ENCODE data around the gene MTHFSD. TPM values are rescaled to one million over a fixed set of nuclear protein-coding genes. Genes with fewer than 3 reads are reported as not detected.

The MTHFSD gene
- total and polyA plus RNA-seq, 2 experiments from 2014 or later, result 11.5 to 21.5 TPM

GRCh38 chr16:86557587-86557986, 2.6 kb upstream of the MTHFSD start:
- Histone ChIP-seq H3K27ac (no peak overlapping the region), H3K36me3 (replicated peaks; ENCODE audit: insufficient read depth, low read depth) (no peaks in the 10 kb centered on the region), H2AFZ (no peak overlapping the region), H3K27me3 (no peaks in the 10 kb centered on the region), H3K9me3 (ENCODE audit: low read depth) (no peaks in the 10 kb centered on the region), H3K4me1 (ENCODE audit: insufficient read depth) (peaks cover 10% of the 10 kb centered on the region), H3K4me2 (no peak overlapping the region), H3K79me2 (peaks cover 11% of the 10 kb centered on the region), H3K4me3 (no peak overlapping the region), H4K20me1 (ENCODE audit: insufficient read depth, poor library complexity, severe bottlenecking) (no peaks in the 10 kb centered on the region), H3K9me2 (replicated peaks; ENCODE audit: insufficient read depth) (no peaks in the 10 kb centered on the region)
- no peak for DNase-seq (ENCODE audit: low spot score)
- 86% methylated on average over 4 of the region's 4 CpGs for WGBS (ENCODE audit: low lambda C conversion rate, missing lambda C conversion rate)
- no peak for TF ChIP-seq EZH2phosphoT487 (IDR thresholded peaks at IDR 0.05; ENCODE audit: low read depth, severe bottlenecking, unreplicated experiment)
- no peak for TF ChIP-seq EZH2 (IDR thresholded peaks at IDR 0.05; ENCODE audit: borderline replicate concordance)
- TF ChIP-seq, protein P1, sequence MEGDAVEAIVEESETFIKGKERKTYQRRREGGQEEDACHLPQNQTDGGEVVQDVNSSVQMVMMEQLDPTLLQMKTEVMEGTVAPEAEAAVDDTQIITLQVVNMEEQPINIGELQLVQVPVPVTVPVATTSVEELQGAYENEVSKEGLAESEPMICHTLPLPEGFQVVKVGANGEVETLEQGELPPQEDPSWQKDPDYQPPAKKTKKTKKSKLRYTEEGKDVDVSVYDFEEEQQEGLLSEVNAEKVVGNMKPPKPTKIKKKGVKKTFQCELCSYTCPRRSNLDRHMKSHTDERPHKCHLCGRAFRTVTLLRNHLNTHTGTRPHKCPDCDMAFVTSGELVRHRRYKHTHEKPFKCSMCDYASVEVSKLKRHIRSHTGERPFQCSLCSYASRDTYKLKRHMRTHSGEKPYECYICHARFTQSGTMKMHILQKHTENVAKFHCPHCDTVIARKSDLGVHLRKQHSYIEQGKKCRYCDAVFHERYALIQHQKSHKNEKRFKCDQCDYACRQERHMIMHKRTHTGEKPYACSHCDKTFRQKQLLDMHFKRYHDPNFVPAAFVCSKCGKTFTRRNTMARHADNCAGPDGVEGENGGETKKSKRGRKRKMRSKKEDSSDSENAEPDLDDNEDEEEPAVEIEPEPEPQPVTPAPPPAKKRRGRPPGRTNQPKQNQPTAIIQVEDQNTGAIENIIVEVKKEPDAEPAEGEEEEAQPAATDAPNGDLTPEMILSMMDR (IDR thresholded peaks at IDR 0.05; ENCODE audit: poor library complexity), result no peak

GRCh38 chr16:86556576-86556975, 1.5 kb upstream of the MTHFSD start:
- Histone ChIP-seq H3K4me1 (ENCODE audit: insufficient read depth) (peaks cover 10% of the 10 kb centered on the region), H3K79me2 (peaks cover 11% of the 10 kb centered on the region), H3K9me2 (replicated peaks; ENCODE audit: insufficient read depth) (no peaks in the 10 kb centered on the region), H4K20me1 (ENCODE audit: insufficient read depth, poor library complexity, severe bottlenecking) (no peaks in the 10 kb centered on the region), H3K4me2 (no peak overlapping the region), H2AFZ (no peak overlapping the region), H3K36me3 (replicated peaks; ENCODE audit: insufficient read depth, low read depth) (no peaks in the 10 kb centered on the region), H3K27ac (no peak overlapping the region), H3K27me3 (no peaks in the 10 kb centered on the region), H3K9me3 (ENCODE audit: low read depth) (no peaks in the 10 kb centered on the region), H3K4me3 (no peak overlapping the region)
- 76% methylated on average over 5 of the region's 5 CpGs for WGBS (ENCODE audit: low lambda C conversion rate, missing lambda C conversion rate)
- TF ChIP-seq, protein P1 (IDR thresholded peaks at IDR 0.05; ENCODE audit: poor library complexity), result no peak
- TF ChIP-seq EZH2phosphoT487 (IDR thresholded peaks at IDR 0.05; ENCODE audit: low read depth, severe bottlenecking, unreplicated experiment) (no peak), EZH2 (IDR thresholded peaks at IDR 0.05; ENCODE audit: borderline replicate concordance) (no peak)
- DNase-seq (ENCODE audit: low spot score), result no peak

DNA sequence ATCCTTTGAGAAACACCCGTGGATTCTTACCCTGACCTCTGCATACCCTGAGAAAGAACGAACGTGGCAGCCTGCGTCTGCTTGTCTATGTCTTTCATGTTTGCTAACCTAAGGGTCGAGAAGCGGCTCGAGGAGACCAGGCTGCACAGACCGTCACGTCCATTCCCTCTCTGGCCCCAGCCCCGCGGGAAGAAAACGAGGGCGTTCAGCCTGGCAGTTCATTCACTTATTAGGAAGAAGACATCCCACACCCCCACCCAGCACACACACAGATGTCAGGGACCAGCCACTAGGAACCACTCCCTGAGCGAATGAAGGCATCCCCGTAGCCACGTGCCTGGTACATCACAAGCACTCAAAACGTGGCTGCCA, 655 bp upstream of the MTHFSD start:
- peak overlapping the region; percentile 89 for H3K4me2 ChIP-seq
- H2AFZ ChIP-seq, result peak overlapping the region; percentile 93
- TF ChIP-seq EZH2 (IDR thresholded peaks at IDR 0.05; ENCODE audit: borderline replicate concordance) (no peak), EZH2phosphoT487 (IDR thresholded peaks at IDR 0.05; ENCODE audit: low read depth, severe bottlenecking, unreplicated experiment) (no peak)
- TF ChIP-seq, protein P1 (IDR thresholded peaks at IDR 0.05; ENCODE audit: poor library complexity), result no peak
- H3K27me3 ChIP-seq, result no peaks in the 10 kb centered on the region
- no peak for DNase-seq (ENCODE audit: low spot score)
- no peaks in the 10 kb centered on the region for H3K9me3 ChIP-seq (ENCODE audit: low read depth)
- peak overlapping the region; percentile 67 for H3K4me3 ChIP-seq
- no peaks in the 10 kb centered on the region for H3K9me2 ChIP-seq (replicated peaks; ENCODE audit: insufficient read depth)
- H3K36me3 ChIP-seq (replicated peaks; ENCODE audit: insufficient read depth, low read depth), result no peaks in the 10 kb centered on the region
- H3K4me1 ChIP-seq (ENCODE audit: insufficient read depth), result peaks cover 10% of the 10 kb centered on the region
- H3K27ac ChIP-seq, result peak overlapping the region; percentile 69
- no peaks in the 10 kb centered on the region for H4K20me1 ChIP-seq (ENCODE audit: insufficient read depth, poor library complexity, severe bottlenecking)
- peaks cover 11% of the 10 kb centered on the region for H3K79me2 ChIP-seq
- WGBS (ENCODE audit: low lambda C conversion rate, missing lambda C conversion rate), result 67% methylated on average over 15 of the region's 17 CpGs

DNA sequence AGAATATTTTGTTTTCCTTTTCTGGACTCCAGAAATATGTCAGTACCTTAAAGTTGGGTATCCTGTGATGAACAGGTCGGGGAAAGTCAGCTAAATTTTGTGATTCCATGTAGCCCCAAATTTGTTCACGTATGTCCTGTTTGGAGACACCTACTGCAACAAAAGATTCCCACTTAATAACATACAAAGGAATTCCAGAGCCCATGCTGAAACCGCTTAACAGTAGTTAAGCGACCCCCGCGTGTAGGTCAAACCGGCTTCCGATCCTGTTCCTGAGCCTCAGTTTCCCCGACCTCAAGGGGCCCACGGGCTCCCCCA, 477 bp downstream of the MTHFSD start:
- DNase-seq (ENCODE audit: low spot score), result no peak
- Histone ChIP-seq H2AFZ (peak overlapping the region; percentile 85), H3K9me3 (ENCODE audit: low read depth) (no peaks in the 10 kb centered on the region), H3K27me3 (no peaks in the 10 kb centered on the region), H3K4me1 (ENCODE audit: insufficient read depth) (peaks cover 10% of the 10 kb centered on the region), H3K4me2 (peak overlapping the region; percentile 87), H3K36me3 (replicated peaks; ENCODE audit: insufficient read depth, low read depth) (no peaks in the 10 kb centered on the region), H4K20me1 (ENCODE audit: insufficient read depth, poor library complexity, severe bottlenecking) (no peaks in the 10 kb centered on the region), H3K79me2 (peaks cover 11% of the 10 kb centered on the region), H3K4me3 (peak overlapping the region; percentile 84), H3K9me2 (replicated peaks; ENCODE audit: insufficient read depth) (no peaks in the 10 kb centered on the region), H3K27ac (peak overlapping the region; percentile 82)
- WGBS (ENCODE audit: low lambda C conversion rate, missing lambda C conversion rate), result 6% methylated on average over 10 of the region's 10 CpGs
- TF ChIP-seq, protein P1 (IDR thresholded peaks at IDR 0.05; ENCODE audit: poor library complexity), result no peak
- TF ChIP-seq EZH2phosphoT487 (IDR thresholded peaks at IDR 0.05; ENCODE audit: low read depth, severe bottlenecking, unreplicated experiment) (no peak), EZH2 (IDR thresholded peaks at IDR 0.05; ENCODE audit: borderline replicate concordance) (no peak)
